ENCODE results near the gene INSL4. TPM values are rescaled to one million over a fixed set of nuclear protein-coding genes. Genes with fewer than 3 reads are reported as not detected.

The INSL4 gene
- not detected in 2 replicates for total RNA-seq

DNA sequence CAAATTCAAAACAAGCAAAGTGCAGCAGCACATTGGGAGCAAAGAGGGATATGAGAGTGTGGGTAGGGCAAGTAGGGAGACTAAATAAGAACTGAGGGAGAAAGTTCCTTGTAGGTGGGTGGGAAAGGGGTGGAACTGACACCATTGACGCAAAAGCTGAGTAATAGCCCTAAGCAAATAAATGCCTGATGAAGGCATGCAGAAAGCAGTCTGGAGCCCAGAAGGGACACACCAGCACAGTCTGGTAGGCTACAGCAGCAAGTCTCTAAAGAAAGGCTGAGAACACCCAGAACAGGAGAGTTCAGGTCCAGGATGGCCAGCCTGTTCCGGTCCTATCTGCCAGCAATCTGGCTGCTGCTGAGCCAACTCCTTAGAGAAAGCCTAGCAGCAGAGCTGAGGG, at the start of gene INSL4:
Gene INSL4 (plus strand): TSS at position 208 of the 400 bp plus-strand sequence. CDS start 105 bp downstream, at position 313.
- intact Hi-C loops (cut with micrococcal nuclease), result no loop called here

DNA sequence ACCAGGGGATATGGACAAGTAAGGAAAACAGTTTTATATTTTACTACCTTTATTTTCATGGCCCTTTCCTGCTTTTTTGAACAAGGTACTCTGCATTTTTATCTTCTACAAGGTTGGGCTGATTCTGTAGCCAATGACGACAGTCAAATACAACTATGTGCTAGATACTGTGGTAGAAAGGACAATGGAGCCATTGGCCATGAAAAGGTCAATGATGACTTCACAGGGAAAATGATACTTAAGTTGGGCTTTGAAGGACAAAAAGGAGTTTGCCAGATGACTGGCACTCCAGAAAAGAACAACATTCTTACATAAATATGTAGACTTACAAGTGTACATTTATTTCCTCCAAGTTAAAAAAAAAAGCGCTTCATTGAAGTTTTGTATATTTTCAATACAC, 46.4 kb upstream of the INSL4 start:
- intact Hi-C loops (cut with micrococcal nuclease), result loop anchor here (5.0 to 10.0 kb wide), 2 partner anchors 153 to 580 kb away; partner anchors contain the start of gene RLN1

GRCh38 chr9:5185220-5185840, 45.9 kb upstream of the INSL4 start, which contains the start of gene INSL6:
TSS of gene INSL6 (minus strand) at chr9:5185639. CDS start at chr9:5185602, 37 bp downstream.
- intact Hi-C loops (cut with micrococcal nuclease), result loop anchor here (5.0 to 10.0 kb wide), 2 partner anchors 152 to 581 kb away; partner anchors contain the start of gene RLN1

DNA sequence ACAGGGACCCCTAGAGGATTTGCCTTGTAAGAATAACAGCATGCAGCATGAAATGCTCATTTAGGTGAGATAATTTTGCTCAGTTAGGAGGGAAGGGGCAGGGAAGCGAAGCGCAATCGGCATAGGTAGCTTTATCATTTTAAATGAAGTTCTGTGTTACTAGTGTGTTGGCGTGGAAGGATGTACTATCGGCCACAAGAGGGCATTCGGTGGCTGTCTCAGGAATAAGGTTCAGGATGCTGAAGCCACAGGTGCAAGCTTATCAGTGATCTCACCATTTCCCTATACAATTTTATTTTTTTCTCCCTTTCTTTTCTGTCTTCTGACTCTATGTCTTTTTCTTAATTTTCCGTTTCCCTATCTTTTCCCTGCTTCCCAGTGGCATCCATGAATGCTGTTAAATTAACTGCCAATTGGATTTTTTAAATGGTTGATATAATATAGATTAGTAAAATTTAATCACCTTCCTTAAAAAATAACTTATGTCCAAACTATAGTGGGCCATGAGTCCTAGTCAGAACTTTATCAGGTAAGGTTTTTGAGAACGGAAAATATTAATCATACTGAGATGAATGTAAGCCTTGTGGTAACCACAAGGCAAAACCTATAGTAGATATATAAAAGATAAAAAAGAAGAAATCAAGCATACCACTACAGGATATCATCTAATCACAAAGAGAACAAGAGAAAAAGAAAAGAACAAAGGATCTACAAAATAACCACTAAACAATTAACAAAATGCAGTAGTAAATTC, 44.6 kb upstream of the INSL4 start:
- intact Hi-C loops (cut with micrococcal nuclease), result loop anchor here (1.0 to 10.0 kb wide), 10 partner anchors 77 to 582 kb away; partner anchors contain the start of genes CD274, PLGRKT and RLN1

- intact Hi-C loops (cut with micrococcal nuclease), result loop anchor here (5.0 to 10.0 kb wide), 2 partner anchors 149 to 584 kb away; partner anchors contain the start of gene RLN1
These were observed 42.9 kb upstream of the INSL4 start for GRCh38 chr9:5188060-5188984.

DNA sequence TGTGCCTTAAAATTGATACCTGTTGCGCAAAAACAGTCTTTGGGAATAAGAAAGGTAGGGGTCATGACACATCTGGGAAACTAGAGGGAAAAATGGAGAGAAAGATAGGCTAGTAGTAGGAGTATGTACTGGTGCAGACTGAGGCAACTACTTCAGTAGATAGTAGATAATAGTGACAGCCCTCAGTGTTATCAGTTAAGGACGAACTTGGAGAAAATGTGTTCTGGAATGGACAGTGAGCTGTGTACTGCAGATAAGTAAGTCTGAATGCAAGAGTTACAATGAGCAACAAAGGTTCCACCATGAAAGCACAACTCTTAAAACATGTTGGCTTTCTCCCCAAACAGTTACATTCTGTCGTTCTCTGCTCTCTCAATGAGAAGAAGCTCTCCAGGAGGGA, 39.2 kb upstream of the INSL4 start:
- intact Hi-C loops (cut with micrococcal nuclease), result no loop called here

- intact Hi-C loops (cut with micrococcal nuclease), result no loop called here
These were observed 37.9 kb upstream of the INSL4 start for GRCh38 chr9:5193345-5193744.

DNA sequence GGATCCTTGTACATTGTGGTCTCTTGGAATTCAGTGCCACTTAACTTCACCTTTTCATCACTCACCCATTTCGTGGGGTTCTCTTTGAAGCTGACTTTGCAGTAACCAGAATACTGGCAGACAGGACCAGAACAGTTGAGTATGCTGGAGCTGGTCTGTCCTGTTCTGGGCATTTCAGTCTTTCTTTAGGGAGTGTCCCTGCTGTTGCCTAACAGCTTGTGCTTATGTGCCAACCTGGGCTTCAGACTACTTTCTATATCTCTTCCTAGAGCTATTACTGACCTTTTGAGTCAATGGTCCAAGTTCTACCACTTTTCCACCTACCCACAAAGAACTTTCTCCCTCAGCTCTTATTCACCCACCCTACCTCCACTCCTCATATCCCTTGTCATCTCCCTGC, 35.8 kb upstream of the INSL4 start:
- intact Hi-C loops (cut with micrococcal nuclease), result no loop called here

DNA sequence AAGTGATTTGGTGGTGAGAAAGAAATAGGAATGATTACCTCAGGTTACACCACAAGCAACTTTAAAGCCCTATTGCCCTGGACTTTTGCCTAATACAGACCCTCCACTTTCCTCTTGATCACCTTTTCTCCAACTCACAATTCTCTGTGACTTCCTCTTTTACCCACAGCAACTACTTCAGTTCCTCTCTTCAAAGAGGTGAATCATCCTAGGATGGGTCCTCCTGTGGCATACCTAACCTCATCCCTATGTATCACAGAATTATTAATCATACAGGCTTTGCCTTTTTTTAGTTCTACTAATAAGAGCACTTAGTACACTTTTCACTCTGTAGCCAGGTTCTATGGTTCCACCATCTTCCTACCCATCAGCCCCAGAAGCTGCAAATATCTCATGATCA, 26.1 kb upstream of the INSL4 start:
- intact Hi-C loops (cut with micrococcal nuclease), result no loop called here

DNA sequence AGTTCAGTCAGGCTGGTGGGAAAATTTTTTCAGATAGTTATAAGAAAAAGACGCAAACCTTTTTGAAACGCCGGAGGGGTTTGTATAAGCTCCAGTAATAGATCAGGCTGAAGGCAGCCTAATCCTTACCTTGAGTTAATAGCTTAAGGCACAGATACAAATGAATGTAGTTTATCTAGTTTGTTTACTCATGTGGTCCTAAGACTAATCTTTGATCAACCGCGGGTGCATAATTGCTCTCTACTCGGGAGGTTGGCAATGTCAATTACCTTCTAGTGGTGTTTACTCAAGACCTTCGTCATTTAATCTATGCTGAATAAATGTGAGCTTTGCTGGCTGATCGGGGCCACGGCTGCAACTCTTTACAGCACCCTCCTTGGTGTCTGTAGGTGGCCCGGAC, 665 bp upstream of the INSL4 start:
- intact Hi-C loops (cut with micrococcal nuclease), result no loop called here

- intact Hi-C loops (cut with micrococcal nuclease), result loop anchor here (1.0 to 5.0 kb wide), 2 partner anchors 77 to 501 kb away; no protein-coding TSS in a partner anchor
These were observed 32.4 kb downstream of the INSL4 start for GRCh38 chr9:5263351-5264218.

GRCh38 chr9:5264219-5264595, 33.0 kb downstream of the INSL4 start:
- intact Hi-C loops (cut with micrococcal nuclease), result loop anchor here (5.0 kb wide), 1 partner anchor 502 kb away; no protein-coding TSS in a partner anchor

GRCh38 chr9:5265939-5266338, 34.7 kb downstream of the INSL4 start:
- intact Hi-C loops (cut with micrococcal nuclease), result no loop called here

- intact Hi-C loops (cut with micrococcal nuclease), result no loop called here
These were observed 38.1 kb downstream of the INSL4 start for GRCh38 chr9:5269249-5269715.

DNA sequence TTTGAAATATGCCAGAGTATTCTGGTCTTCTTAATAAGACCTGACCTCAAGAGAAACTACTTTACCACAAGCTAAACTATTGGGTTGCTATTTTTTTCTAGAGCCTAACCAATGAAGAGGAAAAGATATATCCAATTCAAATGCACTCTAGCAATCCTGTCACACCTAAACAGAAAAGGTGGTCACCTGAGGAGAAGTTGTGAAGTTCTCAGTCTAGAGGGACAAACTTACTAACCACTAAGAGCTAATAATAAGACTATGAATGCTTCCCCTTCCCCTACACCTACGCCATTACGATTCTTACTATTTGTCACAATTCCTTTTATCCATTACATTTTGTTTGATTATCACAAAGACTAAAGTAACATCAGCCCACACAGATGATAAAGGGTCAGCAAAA, 43.6 kb downstream of the INSL4 start:
- intact Hi-C loops (cut with micrococcal nuclease), result no loop called here

- intact Hi-C loops (cut with micrococcal nuclease), result no loop called here
These were observed 47.3 kb downstream of the INSL4 start for GRCh38 chr9:5278486-5278885.

All from T-helper 1 cell treated with Interleukin-12 subunit alpha and Interleukin-12 subunit beta and Interleukin-4 antibody, amounts not matched to agents 30 ng/mL and 1 ng/mL, for 36 hours (primary cell).